Epithelial cell of proximal tubule (primary cell): ENCODE measurements around the gene ZNF782. TPM values are rescaled to one million over a fixed set of nuclear protein-coding genes. Genes with fewer than 3 reads are reported as not detected.
"Not testable (repeated sequence)": the region's sequence is repeated elsewhere in the genome, so short reads cannot be mapped to it uniquely, and the experiment has no call there.

ENCODE experiments used
- DNase-seq: peaks from one replicate; pipeline ENCODE4 v3.0.0-alpha.2; 2011; ENCODE audit warnings: low read depth
- H3K4me3 ChIP-seq: 2 replicates; pipeline ENCODE4 v1.5.1; 2011; ENCODE audit warnings: low read depth, mild to moderate bottlenecking, low read length
- CTCF ChIP-seq: conservative IDR thresholded peaks from 2 replicates; pipeline ENCODE4 v1.5.1; 2012; ENCODE audit warnings: low read depth, mild to moderate bottlenecking, low read length
- total RNA-seq: library from RNA; depleted of rRNA; stranded (reverse); fragments of >200 nt; gene quantifications from 2 replicates; pipeline ENCODE4 v1.2.3, GENCODE V29; 2015

ZNF782 gene
- total RNA-seq, 1 donor from 2014 or later: 3.9 TPM

GRCh38 chr9:96854651-96855273 is 448 bp upstream of the ZNF782 start:
- H3K4me3 ChIP-seq: peak overlapping the region; percentile 81
- no peak for DNase-seq
- TF ChIP-seq CTCF: no peak

- no peak overlapping the region for H3K4me3 ChIP-seq
- no peak for TF ChIP-seq CTCF
- no peak for DNase-seq
These were observed 1.6 kb downstream of the ZNF782 start for GRCh38 chr9:96852676-96853075.

GRCh38 chr9:96844040-96844439 is 10.3 kb downstream of the ZNF782 start:
- no peak for DNase-seq
- H3K4me3 ChIP-seq: no peak overlapping the region
- TF ChIP-seq CTCF: no peak

GRCh38 chr9:96818533-96818932 is 35.8 kb downstream of the ZNF782 start:
- TF ChIP-seq CTCF: no peak
- peak; percentile 3 for DNase-seq
- no peak overlapping the region for H3K4me3 ChIP-seq

GRCh38 chr9:96817973-96818372 is 36.3 kb downstream of the ZNF782 start:
- no peak for DNase-seq
- H3K4me3 ChIP-seq: no peak overlapping the region
- TF ChIP-seq CTCF: no peak

- no peak for TF ChIP-seq CTCF
- no peak for DNase-seq
- H3K4me3 ChIP-seq: no peak overlapping the region
These were observed 40.7 kb downstream of the ZNF782 start for GRCh38 chr9:96813607-96814006.

- H3K4me3 ChIP-seq, DNase-seq: not testable (repeated sequence)
These were observed 55.4 kb downstream of the ZNF782 start for GRCh38 chr9:96798959-96799358.
